Left colon (tissue), 2 donors: ENCODE data around the gene TEX53. TPM values are rescaled to one million over a fixed set of nuclear protein-coding genes. Genes with fewer than 3 reads are reported as not detected.
A peak's percentile ranks its signal among the peaks of the same experiment; 100 is the strongest.

Experiments
- ATAC-seq: fragments of 200-7000 bp; cut with Tn5 transposase; one replicate; pipeline ENCODE4 v1.9.1; 2020; ENCODE audit warnings: mild to moderate bottlenecking, moderate library complexity
- DNase-seq, 2 donors: peaks; one replicate each; pipeline ENCODE4 v3.0.0-alpha.2; 2020
- intact Hi-C, 2 donors: fragments of 100-400 bp; cut with DNase I in 1 of 2; cut with micrococcal nuclease in 1 of 2; formaldehyde crosslinking; loops; one replicate each; pipeline versions ENCODE4 v1.11.2 to v1.14.0; 2022; cut with DNase I, micrococcal nuclease
- total RNA-seq, 2 donors: library from RNA; stranded (reverse); fragmentation: NEBNext Ultra II Directional; extraction: Animal tissue kit (Norgen Biotek cat#: 25700); gene quantifications; one replicate each; pipeline ENCODE4 v1.2.1, GENCODE V29; 2021
- donor health status: DM: no; HTN: no; CAD: no.
- donor health status: DM: yes; HTN: yes; CAD: no.

TEX53 gene
- total RNA-seq, 2 donors from 2014 or later: not detected

- DNase-seq: peak; percentile 51 to 83
- intact Hi-C loops: loop anchor here (5.0 to 10.0 kb wide), 3 partner anchors 166 to 246 kb away; no protein-coding TSS in a partner anchor
- peak; percentile 85 for ATAC-seq
Measured at GRCh38 chr9:114653556-114654159, 3.9 kb downstream of the TEX53 start.

GRCh38 chr9:114652776-114653555, 4.6 kb downstream of the TEX53 start:
- ATAC-seq (no peak), DNase-seq (no peak)
- intact Hi-C loops: loop anchor here (5.0 to 10.0 kb wide), 3 partner anchors 166 to 246 kb away; no protein-coding TSS in a partner anchor

DNA sequence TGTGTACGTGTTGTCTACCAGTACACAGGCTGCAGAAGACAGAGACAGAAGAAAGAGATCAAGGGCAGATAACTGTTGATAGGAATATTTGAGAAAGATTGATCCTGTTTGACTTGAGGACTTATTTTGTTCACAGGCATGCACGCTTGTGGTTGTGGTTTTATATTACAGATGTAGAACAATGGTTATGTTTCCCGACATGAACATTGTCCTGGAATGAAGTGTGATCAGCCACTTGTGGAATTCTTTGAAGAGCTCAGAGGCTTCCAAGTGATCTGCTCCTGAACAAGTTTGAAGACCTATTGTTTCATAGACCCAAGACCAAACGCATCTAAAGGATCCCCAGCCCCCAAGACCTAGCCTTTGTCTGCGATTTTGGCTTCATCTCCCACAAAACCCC, 13.7 kb downstream of the TEX53 start:
- no peak for ATAC-seq
- no peak for DNase-seq
- intact Hi-C loops: no loop called here

DNA sequence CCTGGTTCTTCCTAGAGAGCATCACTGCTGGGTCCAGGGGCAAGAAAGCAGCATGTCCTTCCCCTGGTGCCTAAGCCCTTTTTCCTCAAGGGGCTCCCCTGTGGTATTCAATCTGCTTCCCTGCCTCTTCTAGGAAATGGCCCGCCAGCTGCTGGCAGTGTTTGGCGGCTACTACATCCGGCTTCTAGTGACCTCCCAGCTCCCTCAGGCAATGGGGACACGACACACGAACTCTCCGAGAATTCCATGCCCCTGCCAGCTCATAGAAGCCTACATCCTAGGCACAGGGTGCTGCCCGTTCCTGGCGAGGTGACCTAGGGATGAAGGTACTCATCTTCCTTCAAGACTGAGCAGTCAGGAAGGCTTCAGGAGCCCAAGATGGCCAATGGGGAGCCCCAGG, 14.6 kb downstream of the TEX53 start:
- intact Hi-C loops: no loop called here
- ATAC-seq (no peak), DNase-seq (no peak)

- no peak for ATAC-seq
- DNase-seq: no peak
- intact Hi-C loops: no loop called here
Measured at GRCh38 chr9:114641967-114642366, 15.6 kb downstream of the TEX53 start.

DNA sequence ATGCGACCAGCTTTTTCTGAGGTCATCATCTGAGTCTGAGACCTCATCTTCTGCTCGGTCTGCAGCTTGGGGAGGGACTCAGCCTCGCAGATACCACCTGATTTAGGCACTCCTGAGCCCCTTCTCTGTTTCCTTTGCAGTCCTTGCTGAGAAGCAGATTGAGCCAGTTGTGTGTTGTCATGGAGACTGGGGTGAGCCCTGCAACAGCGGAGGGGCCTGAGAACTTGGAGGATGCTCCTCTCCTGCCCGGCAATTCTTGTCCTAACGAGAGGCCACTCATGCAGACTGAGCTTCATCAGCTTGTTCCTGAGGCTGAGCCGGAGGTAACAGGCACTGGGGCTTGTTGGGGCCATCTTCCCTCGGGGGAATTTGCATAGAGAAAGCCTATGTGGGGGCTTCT, 19.2 kb downstream of the TEX53 start:
- ATAC-seq (no peak), DNase-seq (no peak)
- intact Hi-C loops: no loop called here

DNA sequence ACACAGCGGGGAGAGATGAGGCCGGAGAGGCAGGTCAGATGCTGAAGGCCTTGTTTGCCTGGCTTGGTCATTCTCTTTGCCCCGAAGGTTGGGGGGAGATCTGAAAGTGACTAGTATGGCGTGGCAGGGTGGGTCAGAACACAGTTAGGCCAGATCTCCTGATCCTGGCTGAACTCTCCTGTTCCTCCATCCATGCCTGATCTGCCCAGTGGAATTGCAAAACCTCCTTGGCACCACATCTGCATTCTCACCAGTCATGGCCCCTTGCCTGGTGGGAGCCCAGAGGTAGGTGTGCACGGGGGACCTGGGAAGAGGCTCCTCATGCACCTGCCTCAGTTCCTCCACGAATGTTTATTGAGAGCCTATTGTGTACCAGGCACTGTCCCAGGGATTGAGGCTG, 23.2 kb downstream of the TEX53 start:
- no peak for DNase-seq
- no peak for ATAC-seq
- intact Hi-C loops: no loop called here

- no peak for ATAC-seq
Measured at GRCh38 chr9:114633438-114634089, 24.0 kb downstream of the TEX53 start.

GRCh38 chr9:114631166-114631565, 26.4 kb downstream of the TEX53 start:
- intact Hi-C loops: no loop called here
- ATAC-seq (no peak), DNase-seq (no peak)

More at GRCh38 chr9:114633438-114634089, 24.0 kb downstream of the TEX53 start:
- no peak for DNase-seq
- intact Hi-C loops: no loop called here

DNA sequence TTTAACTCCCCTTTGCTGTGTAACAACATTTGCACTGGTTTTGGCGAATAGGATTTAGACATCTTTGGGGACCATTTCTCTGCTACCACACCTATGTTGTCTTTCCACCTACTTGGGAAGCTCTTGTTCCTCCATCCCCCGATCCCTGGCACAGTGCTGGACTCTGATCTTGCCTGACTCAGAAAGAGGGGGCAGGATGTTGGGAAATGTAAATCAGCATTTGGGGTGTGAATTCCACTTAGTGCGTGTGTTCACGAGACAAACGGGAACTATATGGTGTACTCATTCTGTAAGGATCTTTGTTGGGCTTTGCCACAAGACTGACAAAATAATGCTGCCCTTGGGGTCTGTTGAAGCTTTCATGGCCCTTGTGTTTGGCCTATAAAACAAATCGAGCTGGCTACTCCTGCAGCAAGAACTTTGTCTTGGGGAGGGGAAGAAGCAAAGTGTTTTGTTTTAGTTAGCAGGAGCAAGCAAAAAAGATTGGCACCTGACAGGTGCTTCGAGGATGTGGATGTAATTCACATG, 28.0 kb downstream of the TEX53 start:
- no peak for DNase-seq
- intact Hi-C loops: no loop called here
- ATAC-seq: no peak

GRCh38 chr9:114627553-114627952, 30.1 kb downstream of the TEX53 start:
- DNase-seq: no peak
- intact Hi-C loops: no loop called here
- no peak for ATAC-seq

- DNase-seq: no peak
- intact Hi-C loops: no loop called here
- ATAC-seq: no peak
Measured at GRCh38 chr9:114626415-114627020, 31.1 kb downstream of the TEX53 start.

DNA sequence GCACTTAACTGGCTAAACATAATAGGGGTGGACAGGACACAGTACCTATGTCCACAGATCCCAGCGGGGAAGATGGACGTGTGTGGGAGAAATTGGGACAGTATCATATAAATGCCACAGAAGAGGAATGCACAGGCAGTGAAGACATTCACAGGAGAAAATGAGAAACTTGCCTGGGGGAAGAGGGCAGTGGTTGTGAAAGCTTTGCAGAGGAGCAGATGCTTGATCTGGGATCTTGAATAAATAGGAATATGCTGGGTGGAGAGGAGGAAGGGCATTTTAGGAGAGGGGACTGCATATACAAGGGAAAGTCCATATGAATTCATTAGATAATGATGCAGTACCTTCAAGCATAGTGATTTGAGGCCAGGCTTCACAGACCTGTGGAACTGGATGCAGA, 32.9 kb downstream of the TEX53 start:
- ATAC-seq (no peak), DNase-seq (no peak)
- intact Hi-C loops: no loop called here

GRCh38 chr9:114621975-114622609, 35.5 kb downstream of the TEX53 start:
- intact Hi-C loops: no loop called here
- no peak for DNase-seq
- no peak for ATAC-seq

- intact Hi-C loops: no loop called here
- no peak for ATAC-seq
- no peak for DNase-seq
Measured at GRCh38 chr9:114621561-114621960, 36.0 kb downstream of the TEX53 start.

DNA sequence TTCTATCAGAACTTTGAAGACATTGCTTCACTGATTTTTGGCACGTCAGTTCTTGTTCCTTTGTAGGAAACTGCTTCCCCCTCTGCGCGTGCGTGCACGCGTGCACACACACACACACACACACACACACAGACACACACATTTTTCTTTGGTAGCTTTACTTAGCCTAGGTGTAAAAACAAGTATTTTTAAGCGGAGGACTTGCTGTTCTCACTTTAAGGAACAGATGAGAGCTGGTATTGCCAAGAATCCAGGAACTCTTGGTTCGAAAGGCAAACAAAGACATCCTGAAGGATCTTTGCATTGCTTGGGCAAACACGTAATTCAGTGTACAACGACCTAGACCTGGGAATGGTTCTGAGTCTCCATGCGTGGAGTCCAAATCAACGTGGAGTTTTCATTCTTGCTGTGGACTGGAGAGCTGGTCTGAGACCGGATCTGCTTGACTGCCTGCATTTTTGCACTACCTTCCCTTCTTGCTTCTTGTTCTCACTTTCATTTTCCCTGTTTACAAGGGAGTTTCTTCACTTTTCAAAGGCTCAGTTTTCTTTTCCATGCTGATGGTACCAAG, 38.3 kb downstream of the TEX53 start:
- peak in 1 of 2 donors; percentile 31 for DNase-seq
- intact Hi-C loops: no loop called here

GRCh38 chr9:114616684-114617520, 40.7 kb downstream of the TEX53 start:
- peak; percentile 69 to 81 for DNase-seq
- peak; percentile 47 for ATAC-seq
- intact Hi-C loops: no loop called here

More for the DNA sequence above, 38.3 kb downstream of the TEX53 start:
- peak; percentile 48 for ATAC-seq

- DNase-seq (no peak), ATAC-seq (no peak)
- intact Hi-C loops: no loop called here
Measured at GRCh38 chr9:114614373-114614772, 43.2 kb downstream of the TEX53 start.
